GM12874 (cell line): ENCODE data around the gene C5orf58.

Experiments used
- CTCF ChIP-seq: IDR thresholded peaks from 2 replicates; pipeline ENCODE4 v1.5.1; 2011; ENCODE audit warnings: low read depth, mild to moderate bottlenecking, control low read depth, low read length, moderate library complexity; ENCODE audit not compliant: insufficient read depth

C5orf58 gene

DNA sequence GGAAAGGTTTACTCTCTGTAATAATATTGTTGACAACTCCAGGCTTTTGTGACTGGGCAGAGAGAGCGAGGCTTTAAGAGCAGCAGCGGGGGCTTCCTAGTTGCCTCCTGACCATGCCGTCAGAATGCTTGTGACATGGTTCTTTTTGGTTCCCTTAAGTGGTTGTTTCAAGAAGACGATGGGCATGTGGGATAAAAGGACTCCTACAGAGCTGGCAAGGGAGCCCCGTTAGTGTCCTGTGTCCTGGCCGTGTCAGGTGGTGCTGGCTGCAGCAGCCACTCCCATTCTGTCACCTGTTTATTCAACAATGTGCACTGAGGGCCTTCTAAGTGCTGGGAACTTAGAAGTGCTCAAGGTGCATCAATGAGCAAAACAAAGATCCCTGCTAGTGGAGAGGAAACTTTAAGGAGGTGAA, 45.1 kb downstream of the C5orf58 start:
- TF ChIP-seq CTCF = no peak

- TF ChIP-seq CTCF = no peak
Measured at GRCh38 chr5:170278611-170279458, 46.0 kb downstream of the C5orf58 start.

DNA sequence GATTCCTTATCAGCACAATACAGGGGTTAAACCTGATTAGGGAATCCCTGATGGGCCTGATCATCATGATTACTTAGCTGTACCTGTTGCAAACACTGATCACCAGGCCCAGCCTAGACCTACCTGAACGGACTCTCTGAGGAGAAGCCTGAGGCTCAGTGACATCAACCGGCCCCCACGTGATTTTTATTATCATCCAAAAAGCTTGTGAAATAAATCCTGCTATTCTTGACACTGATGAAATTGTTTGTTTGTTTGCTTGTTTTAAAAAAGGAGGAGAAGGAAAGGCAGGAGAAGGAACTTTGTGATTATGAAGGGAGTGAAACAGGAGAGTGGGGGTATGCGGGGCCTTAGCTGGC, 46.7 kb downstream of the C5orf58 start:
- no peak for TF ChIP-seq CTCF

GRCh38 chr5:170280011-170280493, 47.3 kb downstream of the C5orf58 start:
- TF ChIP-seq CTCF = no peak

GRCh38 chr5:170283296-170283695, 50.5 kb downstream of the C5orf58 start:
- no peak for TF ChIP-seq CTCF

DNA sequence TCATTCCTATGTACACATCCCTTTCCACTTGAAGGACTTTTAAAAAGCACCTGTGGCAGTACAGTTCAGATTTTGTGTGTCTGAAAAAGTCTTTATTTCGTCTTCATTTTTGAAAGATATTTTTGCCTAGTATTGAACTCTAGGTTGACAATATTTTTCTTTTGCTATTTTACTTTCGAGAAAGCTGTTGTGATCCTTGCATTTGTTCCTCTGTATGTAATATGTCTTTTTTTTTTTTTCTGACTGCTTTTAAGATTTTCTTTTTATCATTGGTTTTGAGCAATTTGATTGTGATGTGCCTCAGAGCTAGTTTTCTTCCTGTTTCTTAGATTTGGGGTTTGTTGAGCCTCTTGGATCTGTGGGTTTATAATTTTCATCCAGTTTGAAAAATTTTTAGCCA, 51.4 kb downstream of the C5orf58 start:
- TF ChIP-seq CTCF = no peak

- no peak for TF ChIP-seq CTCF
Measured at GRCh38 chr5:170285181-170285580, 52.4 kb downstream of the C5orf58 start.
